Smooth muscle cell (in vitro differentiated cells): ENCODE measurements around the gene HYCC1. TPM values are rescaled to one million over a fixed set of nuclear protein-coding genes. Genes with fewer than 3 reads are reported as not detected.
"Not testable (repeated sequence)": the region's sequence is repeated elsewhere in the genome, so short reads cannot be mapped to it uniquely, and the experiment has no call there.

Source experiments
- DNase-seq: peaks from one replicate; lab custom pipeline; 2025; ENCODE audit not compliant: unreplicated experiment; lab: John Stamatoyannopoulos, UW
- H2AFZ ChIP-seq: fragments of 200-600 bp; sonication (generic); 2 replicates; pipeline ENCODE4 v1.6.0; 2016; ENCODE audit warnings: antibody characterized with exemption, low read depth, mild to moderate bottlenecking
- H3F3A ChIP-seq: fragments of 200-600 bp; sonication (generic); 2 replicates; pipeline ENCODE4 v1.6.0; 2017; ENCODE audit warnings: antibody characterized with exemption, low read depth
- H3K27ac ChIP-seq: fragments of 200-600 bp; sonication (generic); 2 replicates; pipeline ENCODE4 v1.5.1; 2016; ENCODE audit warnings: low read depth, mild to moderate bottlenecking
- H3K27me3 ChIP-seq: fragments of 200-600 bp; sonication (generic); 2 replicates; pipeline ENCODE4 v1.6.1; 2016; ENCODE audit warnings: low read depth, mild to moderate bottlenecking
- H3K36me3 ChIP-seq: fragments of 200-600 bp; sonication (generic); 2 replicates; pipeline ENCODE4 v1.5.1; 2016; ENCODE audit warnings: low read depth
- H3K4me1 ChIP-seq: fragments of 200-600 bp; sonication (generic); 2 replicates; pipeline ENCODE4 v1.5.1; 2016; ENCODE audit warnings: low read depth
- H3K4me2 ChIP-seq: fragments of 200-600 bp; sonication (generic); 2 replicates; pipeline ENCODE4 v1.6.0; 2016; ENCODE audit warnings: mild to moderate bottlenecking
- H3K4me3 ChIP-seq: fragments of 200-600 bp; sonication (generic); 2 replicates; pipeline ENCODE4 v1.5.1; 2016; ENCODE audit warnings: mild to moderate bottlenecking
- H3K79me2 ChIP-seq: fragments of 200-600 bp; sonication (generic); 2 replicates; pipeline ENCODE4 v1.6.0; 2016; ENCODE audit warnings: low read depth, mild to moderate bottlenecking
- H3K9ac ChIP-seq: fragments of 200-600 bp; sonication (generic); 2 replicates; pipeline ENCODE4 v1.6.0; 2016; ENCODE audit warnings: low read depth
- H3K9me3 ChIP-seq: fragments of 200-600 bp; sonication (generic); replicated peaks from 2 replicates; pipeline ENCODE4 v1.5.1; 2016; ENCODE audit warnings: low read depth
- H4K20me1 ChIP-seq: fragments of 200-600 bp; sonication (generic); 2 replicates; pipeline ENCODE4 v1.6.0; 2016; ENCODE audit warnings: low read depth
- CTCF ChIP-seq: fragments of 200-600 bp; sonication (generic); IDR thresholded peaks from 2 replicates; pipeline ENCODE4 v1.5.1; 2017; ENCODE audit warnings: borderline replicate concordance, mild to moderate bottlenecking, antibody characterized with exemption; ENCODE audit not compliant: insufficient read depth, poor library complexity, severe bottlenecking
- WGBS: methylation state at CpG from one replicate; pipeline ENCODE4 v1.1.7; 2016; ENCODE audit warnings: low lambda C conversion rate; 5-methylcytosine and 5-hydroxymethylcytosine counted together
- polyA plus RNA-seq: library from polyadenylated mRNA; unstranded; fragments of >200 nt; fragmentation: Nextera tagmentation; extraction: Ambion mirVana; gene quantifications from 2 replicates; pipeline ENCODE4 v1.2.1, GENCODE V29; 2016
- total RNA-seq: library from RNA; depleted of rRNA; stranded (reverse); fragments of >200 nt; gene quantifications from 2 replicates; pipeline ENCODE4 v1.2.3, GENCODE V29; 2014

The HYCC1 gene
- total and polyA plus RNA-seq, 2 experiments from 2014 or later = 16.5 to 113 TPM

GRCh38 chr7:22983257-22983855, 30.6 kb downstream of the HYCC1 start:
- Histone ChIP-seq H3K4me1 (peaks cover 4% of the 10 kb centered on the region), H3K4me3 (no peak overlapping the region), H3K36me3 (no peaks in the 10 kb centered on the region), H4K20me1 (no peaks in the 10 kb centered on the region), H3K9ac (no peak overlapping the region), H3K9me3 (no peaks in the 10 kb centered on the region), H3K27me3 (no peaks in the 10 kb centered on the region), H2AFZ (no peak overlapping the region), H3K27ac (no peak overlapping the region), H3K79me2 (peaks cover 19% of the 10 kb centered on the region), H3F3A (no peaks in the 10 kb centered on the region), H3K4me2 (no peak overlapping the region)
- WGBS = 88% methylated on average over 6 of the region's 6 CpGs
- DNase-seq = no peak
- no peak for TF ChIP-seq CTCF

DNA sequence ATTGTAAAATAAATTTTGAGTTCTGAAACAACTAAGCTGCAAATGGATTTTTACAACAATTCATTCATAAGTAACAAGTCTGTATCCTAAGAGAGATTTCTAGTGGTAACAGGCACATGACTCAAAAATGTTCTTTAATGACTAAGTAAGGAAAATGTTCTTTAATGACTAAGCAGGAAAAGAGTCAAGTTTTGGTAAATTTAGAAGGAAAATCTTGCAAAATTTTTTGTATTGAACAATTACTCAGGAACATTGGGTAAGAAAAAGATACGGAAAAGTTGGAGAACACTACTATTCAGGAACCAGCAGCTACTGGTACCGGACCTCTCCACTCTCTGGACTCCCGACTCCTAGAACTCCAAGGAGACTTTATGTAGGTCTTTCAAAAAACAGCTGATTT, 33.5 kb downstream of the HYCC1 start:
- Histone ChIP-seq H4K20me1 (no peaks in the 10 kb centered on the region), H3K4me2 (peak overlapping the region; percentile 64), H3K36me3 (peaks cover 12% of the 10 kb centered on the region), H3K27ac (peak overlapping the region; percentile 89), H3F3A (no peaks in the 10 kb centered on the region), H3K27me3 (no peaks in the 10 kb centered on the region), H3K4me1 (peaks cover 4% of the 10 kb centered on the region), H3K4me3 (no peak overlapping the region), H2AFZ (peak overlapping the region; percentile 38), H3K79me2 (peaks cover 8% of the 10 kb centered on the region), H3K9me3 (no peaks in the 10 kb centered on the region), H3K9ac (peak overlapping the region; percentile 44)
- 77% methylated on average over 3 of the region's 3 CpGs for WGBS
- DNase-seq = no peak
- no peak for TF ChIP-seq CTCF

DNA sequence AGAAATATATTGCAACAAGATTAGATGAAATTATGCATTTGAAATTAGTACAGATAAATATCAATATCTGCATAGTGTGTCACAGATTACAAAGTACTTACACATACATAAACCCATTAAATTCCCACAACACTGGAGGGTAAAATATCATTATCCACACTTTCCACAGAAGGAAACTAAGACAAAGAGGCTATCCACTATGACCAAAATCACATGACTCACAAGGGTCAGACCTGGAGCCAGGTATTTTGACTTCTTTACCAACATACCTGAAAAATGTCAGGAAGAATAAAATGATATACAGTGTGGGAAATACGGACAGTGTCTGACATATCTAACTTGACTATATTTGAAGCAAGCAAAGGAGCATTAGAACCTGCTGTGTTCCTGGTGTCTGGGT, 34.1 kb downstream of the HYCC1 start:
- Histone ChIP-seq H3K79me2 (peaks cover 8% of the 10 kb centered on the region), H3K36me3 (peaks cover 17% of the 10 kb centered on the region), H4K20me1 (no peaks in the 10 kb centered on the region), H3K9me3 (no peaks in the 10 kb centered on the region), H3K4me2 (peak overlapping the region; percentile 64), H3K27ac (peak overlapping the region; percentile 89), H3K27me3 (no peaks in the 10 kb centered on the region), H2AFZ (no peak overlapping the region), H3K4me1 (peaks cover 4% of the 10 kb centered on the region), H3K9ac (peak overlapping the region; percentile 2), H3F3A (no peaks in the 10 kb centered on the region), H3K4me3 (no peak overlapping the region)
- DNase-seq = no peak
- 89% methylated on average over 1 of the region's 1 CpG for WGBS
- TF ChIP-seq CTCF = no peak

DNA sequence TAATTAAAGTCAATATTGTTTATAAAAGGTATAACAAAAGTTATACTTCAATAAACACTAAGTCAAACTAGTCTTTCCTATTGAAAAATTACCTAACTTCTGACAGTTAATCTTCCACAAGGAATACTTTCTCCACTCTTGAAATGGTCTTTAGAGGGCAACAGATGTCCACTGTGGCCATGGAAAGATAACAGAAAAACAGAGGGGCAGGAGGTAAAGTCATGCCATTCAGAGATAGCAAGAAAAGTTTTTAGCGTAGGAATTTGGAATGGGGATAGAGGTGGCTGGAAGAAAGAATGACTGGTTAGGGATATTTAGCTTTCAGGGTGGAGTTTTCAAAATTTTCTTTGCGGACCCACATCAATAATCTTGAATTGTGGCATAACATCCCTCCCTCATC, 34.7 kb downstream of the HYCC1 start:
- 95% methylated on average over 2 of the region's 2 CpGs for WGBS
- H3F3A ChIP-seq = no peaks in the 10 kb centered on the region
- peaks cover 8% of the 10 kb centered on the region for H3K79me2 ChIP-seq
- no peak overlapping the region for H3K4me2 ChIP-seq
- peaks cover 4% of the 10 kb centered on the region for H3K4me1 ChIP-seq
- no peak overlapping the region for H2AFZ ChIP-seq
- H4K20me1 ChIP-seq = no peaks in the 10 kb centered on the region
- H3K4me3 ChIP-seq = no peak overlapping the region
- no peak for DNase-seq
- no peaks in the 10 kb centered on the region for H3K27me3 ChIP-seq
- no peak overlapping the region for H3K27ac ChIP-seq
- no peak for TF ChIP-seq CTCF
- H3K9ac ChIP-seq = no peak overlapping the region
- H3K36me3 ChIP-seq = peaks cover 22% of the 10 kb centered on the region
- no peaks in the 10 kb centered on the region for H3K9me3 ChIP-seq

DNA sequence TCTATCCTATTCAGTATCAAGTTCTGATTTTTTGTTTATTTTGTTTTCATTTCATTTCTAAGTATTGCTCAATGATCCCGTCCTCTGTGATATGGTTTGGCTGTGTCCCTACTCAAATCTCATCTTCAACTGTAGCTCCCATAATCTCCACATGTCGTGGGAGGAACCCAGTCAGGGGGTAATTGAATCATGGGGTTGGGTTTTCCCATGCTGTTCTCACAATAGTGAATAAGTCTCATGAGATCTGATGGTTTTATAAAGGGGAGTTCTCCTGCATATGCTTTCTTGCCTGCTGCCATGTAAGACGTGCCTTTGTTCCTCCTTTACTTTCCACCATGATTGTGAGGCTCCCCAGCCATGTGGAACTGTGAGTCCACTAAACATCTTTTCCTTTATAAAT, 39.3 kb downstream of the HYCC1 start:
- H3K4me2 ChIP-seq, H3K27me3 ChIP-seq, H3K4me3 ChIP-seq, H3K79me2 ChIP-seq, H3F3A ChIP-seq, H3K27ac ChIP-seq, H2AFZ ChIP-seq, H3K9ac ChIP-seq, H3K4me1 ChIP-seq, H3K9me3 ChIP-seq, DNase-seq, H4K20me1 ChIP-seq: not testable (repeated sequence)
- peaks cover 22% of the 10 kb centered on the region for H3K36me3 ChIP-seq
- 97% methylated on average over 3 of the region's 3 CpGs for WGBS
